Naive thymus-derived CD4-positive, alpha-beta T cell (primary cell): ENCODE measurements around the gene COL5A1. TPM values are rescaled to one million over a fixed set of nuclear protein-coding genes. Genes with fewer than 3 reads are reported as not detected.
"Not testable (repeated sequence)": the region's sequence is repeated elsewhere in the genome, so short reads cannot be mapped to it uniquely, and the experiment has no call there.

ENCODE experiments used
- ATAC-seq: fragments of 150-1000 bp; cut with Tn5 transposase; 2 replicates; pipeline ENCODE4 v1.10.0; 2021; ENCODE audit warnings: mild to moderate bottlenecking, moderate library complexity
- CTCF ChIA-PET: fragments of 350-600 bp; sonication (Branson Sonifier 250); formaldehyde crosslinking; loops from one replicate; lab custom pipeline; 2021; ENCODE audit warnings: antibody characterized with exemption; lab: Charles Lee
- POLR2A ChIA-PET: fragments of 350-600 bp; sonication (Branson Sonifier 250); formaldehyde crosslinking; loops from one replicate; lab custom pipeline; 2021; ENCODE audit warnings: antibody characterized with exemption, inconsistent platforms; lab: Charles Lee
- DNase-seq, 9 donors: peaks; one replicate each; pipeline versions ENCODE4 v3.0.0 to v3.0.0-alpha.2; 2020 to 2022; ENCODE audit warnings: mixed read lengths in 1 of 9
- H3K27ac ChIP-seq: one replicate; pipeline ENCODE4 v1.7.0; 2013; ENCODE audit warnings: mild to moderate bottlenecking, low read depth, low read length, moderate library complexity
- H3K27me3 ChIP-seq, 2 donors: one replicate each; pipeline ENCODE4 v1.7.0; 2013; ENCODE audit warnings: low read length in 2 of 2, mild to moderate bottlenecking in 2 of 2, moderate library complexity in 2 of 2; ENCODE audit not compliant: control insufficient read depth in 2 of 2, insufficient read depth in 2 of 2
- H3K36me3 ChIP-seq, 3 experiments: 1 replicate in 2 of 3; 2 replicates in 1 of 3; pipeline ENCODE4 v1.7.0; 2013; ENCODE audit warnings: low read length in 3 of 3, mild to moderate bottlenecking in 3 of 3, moderate library complexity in 1 of 3; ENCODE audit not compliant: insufficient read depth in 3 of 3, control insufficient read depth in 2 of 3
- H3K4me1 ChIP-seq, 2 donors: one replicate each; pipeline ENCODE4 v1.7.0; 2013; ENCODE audit warnings: low read length in 2 of 2, mild to moderate bottlenecking in 2 of 2, moderate library complexity in 1 of 2; ENCODE audit not compliant: control insufficient read depth in 2 of 2, insufficient read depth in 2 of 2
- H3K4me3 ChIP-seq: 2 replicates; pipeline ENCODE4 v1.7.0; 2013; ENCODE audit warnings: mild to moderate bottlenecking, low read length
- H3K9me3 ChIP-seq, 3 experiments: 1 replicate in 2 of 3; 2 replicates in 1 of 3; pipeline ENCODE4 v1.7.0; 2013; ENCODE audit warnings: low read length in 3 of 3; ENCODE audit not compliant: control insufficient read depth in 2 of 3
- H3K27ac Mint-ChIP-seq, 9 donors: one replicate each; pipeline ENCODE4 v1.8.0; 2020 to 2022; ENCODE audit warnings: mixed read lengths in 9 of 9, mild to moderate bottlenecking in 8 of 9, moderate library complexity in 5 of 9, inconsistent platforms in 2 of 9
- H3K27me3 Mint-ChIP-seq, 5 donors: one replicate each; pipeline ENCODE4 v1.8.0; 2021 to 2022; ENCODE audit warnings: mixed read lengths in 5 of 5, mild to moderate bottlenecking in 1 of 5
- H3K36me3 Mint-ChIP-seq, 5 donors: one replicate each; pipeline ENCODE4 v1.8.0; 2020 to 2022; ENCODE audit warnings: mixed read lengths in 5 of 5, mild to moderate bottlenecking in 3 of 5, inconsistent platforms in 1 of 5
- H3K4me1 Mint-ChIP-seq, 7 donors: one replicate each; pipeline ENCODE4 v1.8.0; 2020 to 2022; ENCODE audit warnings: mixed read lengths in 7 of 7, mild to moderate bottlenecking in 3 of 7, inconsistent platforms in 1 of 7
- H3K4me3 Mint-ChIP-seq, 10 donors: one replicate each; pipeline ENCODE4 v1.8.0; 2020 to 2022; ENCODE audit warnings: mild to moderate bottlenecking in 10 of 10, mixed read lengths in 10 of 10, moderate library complexity in 6 of 10, inconsistent platforms in 2 of 10
- H3K9me3 Mint-ChIP-seq, 11 donors: one replicate each; pipeline ENCODE4 v1.8.0; 2020 to 2022; ENCODE audit warnings: mixed read lengths in 11 of 11, mild to moderate bottlenecking in 4 of 11, inconsistent platforms in 1 of 11, moderate library complexity in 1 of 11
- intact Hi-C, 2 donors: fragments of 100-400 bp; cut with micrococcal nuclease; formaldehyde crosslinking; loops; one replicate each; pipeline ENCODE4 v1.15.1; 2023
- polyA plus RNA-seq, 2 donors: library from polyadenylated mRNA; unstranded; fragments of 300-500 nt; fragmentation: Illumina TruSeq; gene quantifications; one replicate each; pipeline ENCODE4 v1.2.3, GENCODE V29; 2021
- total RNA-seq, 6 experiments: library from RNA in 5 of 6; stranded (reverse) in 5 of 6; gene quantifications; 1 replicate in 5 of 6; 2 replicates in 1 of 6; pipeline ENCODE4 v1.2.3 and lab custom pipeline; 2021 to 2026

The COL5A1 gene
- total and polyA plus RNA-seq, 7 experiments from 2014 or later, result 0.16 to 0.56 (median 0.24) TPM; not detected in 2

DNA sequence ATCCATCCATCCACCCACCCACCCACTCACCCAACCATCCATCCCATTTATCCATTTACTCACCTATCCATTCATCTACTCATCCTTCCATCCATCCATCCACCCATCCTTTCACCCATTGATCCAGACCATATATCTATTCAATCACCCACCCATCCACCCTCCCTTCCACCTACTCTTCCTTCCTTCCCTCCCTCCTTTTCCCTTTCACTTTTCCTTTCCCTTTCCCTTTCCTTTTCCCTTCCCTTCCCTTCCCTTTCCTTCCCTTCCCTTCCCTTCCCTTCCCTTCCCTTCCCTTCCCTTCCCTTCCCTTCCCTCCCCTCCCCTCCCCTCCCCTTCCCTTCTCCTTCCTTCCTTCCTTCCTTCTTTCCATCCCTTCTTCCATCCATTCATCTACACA lies 27.4 kb downstream of the COL5A1 start:
- H3K9me3 ChIP-seq, H3K36me3 Mint-ChIP-seq, H3K4me1 ChIP-seq, H3K27ac Mint-ChIP-seq, H3K27ac ChIP-seq, H3K4me1 Mint-ChIP-seq, H3K4me3 ChIP-seq, CTCF ChIA-PET, intact Hi-C loops, H3K9me3 Mint-ChIP-seq, DNase-seq, ATAC-seq, POLR2A ChIA-PET, H3K4me3 Mint-ChIP-seq, H3K36me3 ChIP-seq, H3K27me3 ChIP-seq: not testable (repeated sequence)
- H3K27me3 Mint-ChIP-seq, result peaks cover 0 to 15% (median 11%) of the 10 kb centered on the region in 5 donors

DNA sequence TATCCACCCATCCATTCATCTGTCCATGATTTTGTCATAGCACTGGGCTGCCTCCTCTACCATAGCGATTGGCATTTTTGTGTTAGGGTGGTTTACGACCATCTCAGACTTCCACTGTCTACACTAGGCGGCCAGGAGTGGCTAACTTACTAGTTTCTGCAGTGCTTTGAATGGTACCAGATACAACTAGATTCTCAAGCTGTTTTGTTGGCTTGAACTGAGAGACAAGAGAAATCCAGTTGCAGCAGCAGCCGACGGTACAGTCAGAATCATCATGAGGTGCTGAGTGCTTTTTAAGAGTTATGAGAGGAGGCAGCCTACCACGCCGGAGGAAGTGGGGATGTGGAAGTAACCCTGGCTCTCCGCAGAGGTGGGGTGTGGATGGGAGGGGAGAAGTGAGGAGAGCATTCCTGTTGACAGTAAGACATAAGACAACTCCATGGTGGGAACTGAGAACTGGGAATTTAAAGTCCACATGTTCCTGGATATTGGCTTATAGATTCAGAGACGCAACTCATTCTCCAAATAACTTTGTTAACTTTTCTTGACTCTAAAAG lies 27.9 kb downstream of the COL5A1 start:
- POLR2A ChIA-PET, result no interaction called here
- no peak overlapping the region for H3K4me3 Mint-ChIP-seq
- H3K4me1 ChIP-seq, result no peaks in the 10 kb centered on the region
- H3K27me3 ChIP-seq, result no peaks in the 10 kb centered on the region
- no peaks in the 10 kb centered on the region for H3K36me3 Mint-ChIP-seq
- H3K9me3 ChIP-seq, result no peaks in the 10 kb centered on the region
- H3K36me3 ChIP-seq, result no peaks in the 10 kb centered on the region
- no peak for DNase-seq
- peaks cover 0 to 1% (median 0%) of the 10 kb centered on the region in 7 donors for H3K4me1 Mint-ChIP-seq
- peaks cover 0 to 9% (median 4%) of the 10 kb centered on the region in 11 donors for H3K9me3 Mint-ChIP-seq
- H3K27me3 Mint-ChIP-seq, result peaks cover 0 to 15% (median 11%) of the 10 kb centered on the region in 5 donors
- CTCF ChIA-PET, result no interaction called here
- no peak for ATAC-seq
- H3K27ac Mint-ChIP-seq, result no peak overlapping the region
- intact Hi-C loops, result no loop called here
- H3K27ac ChIP-seq, result no peak overlapping the region
- no peak overlapping the region for H3K4me3 ChIP-seq

DNA sequence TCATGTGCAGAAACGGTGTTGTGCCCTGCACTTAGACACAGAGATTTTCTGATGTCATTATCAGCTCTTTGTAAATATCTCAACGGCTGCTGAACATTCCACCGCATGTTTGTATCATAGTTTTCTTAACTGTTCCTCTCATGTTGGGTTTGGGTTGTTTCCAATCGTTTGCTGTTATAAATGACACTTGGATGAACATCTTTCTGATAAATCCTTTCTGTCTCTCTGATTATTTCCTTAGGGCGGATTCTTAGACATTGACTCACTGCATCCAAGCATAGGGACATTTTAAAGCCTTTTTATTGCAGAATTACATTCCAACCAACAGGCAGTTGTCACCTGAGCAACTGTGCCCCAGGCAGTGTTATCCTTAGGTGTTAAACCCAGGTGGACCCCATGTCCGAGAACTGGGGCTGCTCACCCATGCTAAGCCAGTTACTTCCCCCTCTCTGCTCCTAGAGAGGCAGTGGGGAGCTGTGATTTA lies 28.5 kb downstream of the COL5A1 start:
- no peaks in the 10 kb centered on the region for H3K36me3 ChIP-seq
- no peak overlapping the region for H3K4me3 ChIP-seq
- CTCF ChIA-PET, result no interaction called here
- POLR2A ChIA-PET, result no interaction called here
- no peak for DNase-seq
- Mint-ChIP-seq H3K9me3 (peaks cover 0 to 13% (median 4%) of the 10 kb centered on the region in 11 donors), H3K4me1 (peaks cover 0 to 1% (median 0%) of the 10 kb centered on the region in 7 donors), H3K4me3 (no peak overlapping the region), H3K36me3 (no peaks in the 10 kb centered on the region), H3K27ac (no peak overlapping the region), H3K27me3 (peaks cover 0 to 15% (median 11%) of the 10 kb centered on the region in 5 donors)
- H3K9me3 ChIP-seq, result no peaks in the 10 kb centered on the region
- intact Hi-C loops, result no loop called here
- no peak for ATAC-seq
- no peaks in the 10 kb centered on the region for H3K27me3 ChIP-seq
- no peak overlapping the region for H3K27ac ChIP-seq
- H3K4me1 ChIP-seq, result no peaks in the 10 kb centered on the region

DNA sequence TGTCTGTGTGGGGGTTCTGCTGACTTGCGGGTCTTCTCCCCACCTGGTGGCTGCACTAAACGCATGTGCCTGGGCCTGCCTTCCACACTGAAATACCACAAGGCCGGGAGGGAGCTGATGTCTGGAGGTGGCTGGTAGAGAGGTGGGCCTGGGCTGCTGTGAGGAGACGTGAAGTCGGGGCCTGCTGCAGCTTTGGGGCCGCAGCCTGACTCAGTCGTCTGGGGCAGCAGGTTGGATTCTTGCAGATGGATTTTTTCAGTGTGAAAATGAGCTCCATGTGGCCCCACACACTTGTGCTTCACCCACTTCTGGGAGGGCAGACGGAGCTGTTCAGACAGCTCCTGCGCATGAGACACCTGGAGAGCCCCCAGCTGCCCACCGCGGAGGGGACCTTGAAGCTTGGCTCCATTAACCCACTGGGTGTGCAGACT lies 29.3 kb downstream of the COL5A1 start:
- Mint-ChIP-seq H3K4me1 (peaks cover 0 to 1% (median 0%) of the 10 kb centered on the region in 7 donors), H3K36me3 (no peaks in the 10 kb centered on the region), H3K9me3 (peaks cover 0 to 20% (median 5%) of the 10 kb centered on the region in 11 donors), H3K4me3 (no peak overlapping the region), H3K27me3 (peaks cover 0 to 15% (median 11%) of the 10 kb centered on the region in 5 donors), H3K27ac (no peak overlapping the region)
- no peaks in the 10 kb centered on the region for H3K27me3 ChIP-seq
- no peak overlapping the region for H3K4me3 ChIP-seq
- POLR2A ChIA-PET, result no interaction called here
- H3K27ac ChIP-seq, result no peak overlapping the region
- no peaks in the 10 kb centered on the region for H3K36me3 ChIP-seq
- CTCF ChIA-PET, result interaction anchor here (0.6 kb wide), 1 partner anchor 31 kb away, joined by 3 read pairs; no protein-coding TSS in a partner anchor
- intact Hi-C loops, result no loop called here
- no peaks in the 10 kb centered on the region for H3K4me1 ChIP-seq
- ATAC-seq, result no peak
- no peak for DNase-seq
- H3K9me3 ChIP-seq, result peaks cover 0 to 6% (median 0%) of the 10 kb centered on the region in 3 experiments

DNA sequence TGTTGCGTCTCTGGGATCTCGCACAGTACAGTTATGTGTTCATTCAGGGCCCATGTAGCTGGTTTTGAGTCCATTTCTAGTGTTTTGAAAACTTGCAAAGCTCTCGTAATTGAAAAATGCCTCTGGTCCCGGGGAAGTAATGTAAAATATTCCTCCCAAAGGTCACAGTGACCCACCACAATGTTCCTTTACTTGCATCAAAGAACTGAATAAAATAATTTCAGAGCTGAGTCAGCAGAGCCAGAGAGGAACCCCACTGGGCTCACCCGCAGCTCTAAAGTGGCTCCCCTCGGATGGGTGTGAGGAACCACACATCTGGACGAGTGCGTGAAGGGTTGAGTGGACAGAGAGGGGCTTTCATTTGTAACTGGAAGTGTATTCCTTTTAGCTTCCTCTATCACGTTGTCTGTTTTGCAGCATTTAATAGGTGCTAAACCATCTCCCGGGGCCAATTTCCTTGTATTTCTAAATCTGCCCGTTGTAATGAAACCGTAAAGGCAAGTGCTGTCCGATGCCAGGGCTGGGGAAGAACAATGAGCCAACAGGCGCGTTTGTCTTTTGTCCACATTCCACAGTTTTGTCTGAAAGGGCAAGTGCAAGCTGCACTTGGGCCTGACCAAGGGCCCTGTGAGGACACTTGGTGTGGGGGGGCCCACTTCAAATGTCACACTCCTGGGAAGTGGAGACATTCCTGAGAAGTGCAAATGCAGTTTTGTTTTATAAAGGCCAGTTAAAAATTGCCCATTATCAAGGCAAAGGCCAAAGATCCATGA lies 29.9 kb downstream of the COL5A1 start:
- CTCF ChIA-PET, result interaction anchor here (0.6 kb wide), 1 partner anchor 30 kb away, joined by 3 read pairs; no protein-coding TSS in a partner anchor
- intact Hi-C loops, result no loop called here
- H3K4me1 Mint-ChIP-seq, result peaks cover 0 to 1% (median 0%) of the 10 kb centered on the region in 7 donors

DNA sequence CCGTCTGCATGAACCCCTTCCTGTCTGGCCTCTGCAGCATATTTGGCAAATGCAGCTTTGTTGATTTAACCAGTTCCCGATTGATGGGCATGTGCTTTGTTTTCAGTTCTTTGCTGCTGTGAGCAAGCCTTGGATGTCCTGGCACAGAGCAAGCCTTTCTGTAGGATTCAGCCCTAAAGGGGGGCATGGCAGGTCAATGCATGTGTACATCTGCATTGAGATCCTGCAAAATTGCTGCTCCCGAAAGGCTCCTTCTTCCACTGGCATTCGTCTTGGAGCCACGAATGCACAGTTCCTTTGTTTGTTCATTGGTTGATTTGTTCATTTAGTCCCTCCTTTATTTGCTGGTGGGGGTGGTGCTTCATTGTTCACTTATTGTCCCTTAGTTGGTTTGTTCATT lies 34.8 kb downstream of the COL5A1 start:
- ChIA-PET CTCF (no interaction called here), POLR2A (no interaction called here)
- H3K27ac Mint-ChIP-seq, result no peak overlapping the region
- H3K4me1 Mint-ChIP-seq, result peaks cover 0 to 1% (median 0%) of the 10 kb centered on the region in 7 donors
- no peak for ATAC-seq
- Histone ChIP-seq H3K27me3 (no peaks in the 10 kb centered on the region), H3K27ac (no peak overlapping the region), H3K4me3 (no peak overlapping the region), H3K9me3 (peaks cover 0 to 8% (median 0%) of the 10 kb centered on the region in 3 experiments), H3K4me1 (no peaks in the 10 kb centered on the region), H3K36me3 (no peaks in the 10 kb centered on the region)
- H3K27me3 Mint-ChIP-seq, result peaks cover 0 to 16% (median 0%) of the 10 kb centered on the region in 5 donors
- intact Hi-C loops, result no loop called here
- no peak overlapping the region for H3K4me3 Mint-ChIP-seq
- H3K9me3 Mint-ChIP-seq, result peaks cover 0 to 31% (median 9%) of the 10 kb centered on the region in 11 donors
- no peak for DNase-seq
- peaks cover 0 to 8% (median 0%) of the 10 kb centered on the region in 5 donors for H3K36me3 Mint-ChIP-seq

More for the DNA sequence above, 29.9 kb downstream of the COL5A1 start:
- H3K27ac Mint-ChIP-seq, result no peak overlapping the region
- no peak overlapping the region for H3K27ac ChIP-seq
- H3K27me3 Mint-ChIP-seq, result peaks cover 0 to 15% (median 9%) of the 10 kb centered on the region in 5 donors
- peaks cover 0 to 8% (median 0%) of the 10 kb centered on the region in 3 experiments for H3K9me3 ChIP-seq
- H3K4me1 ChIP-seq, result no peaks in the 10 kb centered on the region
- POLR2A ChIA-PET, result no interaction called here
- H3K4me3 Mint-ChIP-seq, result no peak overlapping the region
- no peak overlapping the region for H3K4me3 ChIP-seq
- DNase-seq, result no peak
- H3K36me3 Mint-ChIP-seq, result peaks cover 0 to 5% (median 0%) of the 10 kb centered on the region in 5 donors
- no peaks in the 10 kb centered on the region for H3K36me3 ChIP-seq
- no peak for ATAC-seq
- H3K9me3 Mint-ChIP-seq, result peaks cover 0 to 27% (median 7%) of the 10 kb centered on the region in 11 donors
- no peaks in the 10 kb centered on the region for H3K27me3 ChIP-seq
